Measurements from ENCODE around the gene WWC2.

The WWC2 gene

GRCh38 chr4:183284965-183285364 is 185.9 kb downstream of the WWC2 start:
- Histone ChIP-seq H3K9me3 (0 out of 2 replicates have a peak, but pooled peaks cover 6% of the 10 kb centered on the region), H3K27ac (no peak overlapping the region), H3K36me3 (peaks cover 38% of the 10 kb centered on the region), H3K4me3 (no peak overlapping the region), H3K4me1 (no peaks in the 10 kb centered on the region), H3K9ac (no peak overlapping the region), H3K27me3 (no peaks in the 10 kb centered on the region), H3K4me2 (no peak overlapping the region), H4K20me1 (no peaks in the 10 kb centered on the region)
- TF ChIP-seq Cebpa-rat (IDR thresholded peaks at IDR 0.05), result no peak

DNA sequence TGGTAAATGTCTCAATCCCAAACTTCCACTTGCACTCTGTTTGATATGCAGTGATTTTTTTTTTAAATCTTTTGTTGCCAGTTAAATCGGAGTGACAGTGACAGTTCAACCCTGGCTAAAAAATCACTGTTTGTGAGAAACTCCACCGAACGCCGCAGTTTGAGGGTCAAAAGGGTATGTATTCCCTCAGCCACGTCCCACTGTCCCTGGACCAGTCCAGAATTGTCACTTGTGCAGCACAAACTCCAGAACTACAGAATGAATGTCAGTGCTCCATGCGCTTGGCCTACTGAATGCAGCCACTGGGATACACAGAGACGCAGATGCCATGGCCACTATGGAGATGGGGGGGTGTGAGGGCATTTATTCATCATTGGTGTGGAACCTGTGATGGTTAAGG is 186.8 kb downstream of the WWC2 start:
- 0 out of 2 replicates have a peak, but pooled peaks cover 6% of the 10 kb centered on the region for H3K9me3 ChIP-seq
- H3K36me3 ChIP-seq, result peaks cover 38% of the 10 kb centered on the region
- no peak overlapping the region for H3K9ac ChIP-seq
- H3K4me2 ChIP-seq, result no peak overlapping the region
- no peak overlapping the region for H3K4me3 ChIP-seq
- no peak for TF ChIP-seq Cebpa-rat (IDR thresholded peaks at IDR 0.05)
- H3K27me3 ChIP-seq, result no peaks in the 10 kb centered on the region
- H4K20me1 ChIP-seq, result no peaks in the 10 kb centered on the region
- no peak overlapping the region for H3K27ac ChIP-seq
- no peaks in the 10 kb centered on the region for H3K4me1 ChIP-seq

- no peak overlapping the region for H3K9ac ChIP-seq
- TF ChIP-seq Cebpa-rat (IDR thresholded peaks at IDR 0.05), result no peak
Observed at GRCh38 chr4:183286590-183287308, 187.7 kb downstream of the WWC2 start.

DNA sequence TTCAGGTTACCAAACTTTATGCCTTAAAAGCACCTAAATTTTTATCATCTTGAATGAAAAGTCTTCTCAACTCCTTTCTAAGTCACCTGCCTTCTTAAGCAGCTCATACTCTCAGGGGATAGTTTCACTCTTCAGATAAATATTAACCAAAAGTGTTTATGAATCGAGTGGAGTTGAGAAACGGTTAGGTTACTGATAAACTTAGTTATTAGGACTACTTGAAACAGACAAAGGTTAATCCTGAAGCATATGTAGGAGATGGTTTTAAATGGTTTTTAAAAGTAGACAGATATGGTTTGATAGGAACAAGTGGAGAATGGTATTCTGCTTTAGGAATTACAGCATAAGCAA is 188.2 kb downstream of the WWC2 start:
- Histone ChIP-seq H3K4me1 (no peaks in the 10 kb centered on the region), H3K27ac (no peak overlapping the region), H3K9ac (no peak overlapping the region), H4K20me1 (no peaks in the 10 kb centered on the region), H3K4me2 (no peak overlapping the region), H3K9me3 (0 out of 2 replicates have a peak, but pooled peaks cover 6% of the 10 kb centered on the region), H3K36me3 (peaks cover 38% of the 10 kb centered on the region), H3K4me3 (no peak overlapping the region), H3K27me3 (no peaks in the 10 kb centered on the region)
- no peak for TF ChIP-seq Cebpa-rat (IDR thresholded peaks at IDR 0.05)

More at GRCh38 chr4:183286590-183287308, 187.7 kb downstream of the WWC2 start:
- Histone ChIP-seq H3K9me3 (0 out of 2 replicates have a peak, but pooled peaks cover 6% of the 10 kb centered on the region), H3K36me3 (peaks cover 38% of the 10 kb centered on the region), H4K20me1 (no peaks in the 10 kb centered on the region), H3K4me1 (no peaks in the 10 kb centered on the region), H3K4me2 (no peak overlapping the region), H3K4me3 (no peak overlapping the region), H3K27ac (no peak overlapping the region), H3K27me3 (no peaks in the 10 kb centered on the region)

DNA sequence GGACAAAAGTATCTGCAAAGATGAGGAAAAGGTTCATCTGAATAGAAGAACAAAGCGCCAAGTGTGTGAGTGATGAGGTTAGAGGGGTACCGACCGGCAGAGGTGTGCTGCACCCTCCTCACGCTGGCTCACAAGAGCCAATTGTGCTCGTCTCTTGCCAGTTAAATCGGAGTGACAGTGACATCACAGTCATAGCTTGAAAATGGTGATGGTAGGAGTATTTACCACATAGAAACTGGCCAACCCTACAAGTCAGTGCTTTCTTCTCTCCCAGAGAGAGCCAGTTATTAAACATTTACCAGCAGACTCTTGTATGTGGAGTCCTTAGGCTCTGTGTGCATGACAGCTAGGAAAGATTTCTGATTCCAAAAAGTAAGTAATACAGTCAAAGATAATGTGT is 188.6 kb downstream of the WWC2 start:
- H3K9ac ChIP-seq, result no peak overlapping the region
- H3K4me2 ChIP-seq, result no peak overlapping the region
- no peak for TF ChIP-seq Cebpa-rat (IDR thresholded peaks at IDR 0.05)
- H3K4me1 ChIP-seq, result no peaks in the 10 kb centered on the region
- H3K36me3 ChIP-seq, result peaks cover 36% of the 10 kb centered on the region
- no peak overlapping the region for H3K27ac ChIP-seq
- H3K27me3 ChIP-seq, result no peaks in the 10 kb centered on the region
- 0 out of 2 replicates have a peak, but pooled peaks cover 6% of the 10 kb centered on the region for H3K9me3 ChIP-seq
- no peaks in the 10 kb centered on the region for H4K20me1 ChIP-seq
- H3K4me3 ChIP-seq, result no peak overlapping the region

GRCh38 chr4:183288955-183289354 is 189.9 kb downstream of the WWC2 start:
- H3K4me2 ChIP-seq, result no peak overlapping the region
- TF ChIP-seq Cebpa-rat (IDR thresholded peaks at IDR 0.05), result no peak
- no peaks in the 10 kb centered on the region for H3K4me1 ChIP-seq
- 0 out of 2 replicates have a peak, but pooled peaks cover 6% of the 10 kb centered on the region for H3K9me3 ChIP-seq
- H3K9ac ChIP-seq, result no peak overlapping the region
- H4K20me1 ChIP-seq, result no peaks in the 10 kb centered on the region
- H3K4me3 ChIP-seq, result no peak overlapping the region
- H3K36me3 ChIP-seq, result peaks cover 33% of the 10 kb centered on the region
- H3K27ac ChIP-seq, result no peak overlapping the region
- H3K27me3 ChIP-seq, result no peaks in the 10 kb centered on the region

DNA sequence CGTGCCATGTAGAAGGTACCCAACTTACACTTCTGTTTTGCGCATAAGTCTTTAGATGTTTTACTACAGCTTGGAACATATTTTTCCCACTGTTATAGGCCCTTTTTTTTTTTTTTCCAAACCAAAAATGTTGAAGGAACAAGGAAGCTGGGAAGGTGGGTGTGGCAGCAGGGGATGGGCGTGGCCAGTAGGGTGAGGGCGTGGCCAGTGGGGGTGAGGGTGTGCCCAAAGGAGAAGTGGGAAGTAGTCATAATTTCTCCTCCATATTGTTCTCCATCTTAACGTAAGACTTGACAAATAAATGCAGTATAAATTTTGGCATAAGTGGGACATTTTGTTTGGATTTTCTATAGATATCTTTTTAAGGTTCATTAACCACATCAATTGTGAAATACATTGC is 190.6 kb downstream of the WWC2 start:
- H3K36me3 ChIP-seq, result peaks cover 27% of the 10 kb centered on the region
- no peaks in the 10 kb centered on the region for H3K27me3 ChIP-seq
- H3K9ac ChIP-seq, result no peak overlapping the region
- no peak overlapping the region for H3K4me2 ChIP-seq
- H4K20me1 ChIP-seq, result no peaks in the 10 kb centered on the region
- H3K27ac ChIP-seq, result no peak overlapping the region
- no peak for TF ChIP-seq Cebpa-rat (IDR thresholded peaks at IDR 0.05)
- H3K4me1 ChIP-seq, result no peaks in the 10 kb centered on the region
- H3K4me3 ChIP-seq, result no peak overlapping the region
- H3K9me3 ChIP-seq, result 0 out of 2 replicates have a peak, but pooled peaks cover 6% of the 10 kb centered on the region

GRCh38 chr4:183291070-183291469 is 192.0 kb downstream of the WWC2 start:
- Histone ChIP-seq H3K4me3 (no peak overlapping the region), H3K36me3 (peaks cover 30% of the 10 kb centered on the region), H4K20me1 (no peaks in the 10 kb centered on the region), H3K9me3 (0 out of 2 replicates have a peak, but pooled peaks cover 6% of the 10 kb centered on the region), H3K4me1 (no peaks in the 10 kb centered on the region), H3K27ac (no peak overlapping the region), H3K4me2 (no peak overlapping the region), H3K27me3 (no peaks in the 10 kb centered on the region), H3K9ac (no peak overlapping the region)
- TF ChIP-seq Cebpa-rat (IDR thresholded peaks at IDR 0.05), result no peak

DNA sequence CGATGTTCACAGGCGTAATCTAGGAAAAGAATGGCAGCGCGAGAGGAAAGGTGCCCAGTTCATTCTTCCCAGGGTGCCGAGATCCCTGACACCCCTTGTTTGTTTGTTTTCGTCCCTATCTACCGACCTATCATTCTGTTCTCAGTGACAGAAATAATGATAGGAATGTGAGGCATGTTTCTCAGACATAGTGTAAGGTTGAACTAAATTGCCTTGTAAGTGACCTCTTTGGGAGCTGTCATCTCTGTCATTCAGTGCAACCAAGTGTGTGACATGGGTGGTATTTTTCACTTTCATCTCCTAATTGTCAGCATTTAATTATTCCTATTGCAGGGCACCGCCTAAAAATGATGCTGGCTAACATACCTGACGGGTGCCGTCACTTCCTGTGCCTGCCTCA is 196.7 kb downstream of the WWC2 start:
- Histone ChIP-seq H3K4me1 (peaks cover 19% of the 10 kb centered on the region), H3K9me3 (no peaks in the 10 kb centered on the region), H3K9ac (no peak overlapping the region), H3K4me2 (no peak overlapping the region), H3K36me3 (peaks cover 12% of the 10 kb centered on the region; the same call in 1 of the 2 replicates), H3K4me3 (no peak overlapping the region), H3K27me3 (no peaks in the 10 kb centered on the region), H3K27ac (no peak overlapping the region), H4K20me1 (no peaks in the 10 kb centered on the region)
- no peak for TF ChIP-seq Cebpa-rat (IDR thresholded peaks at IDR 0.05)

DNA sequence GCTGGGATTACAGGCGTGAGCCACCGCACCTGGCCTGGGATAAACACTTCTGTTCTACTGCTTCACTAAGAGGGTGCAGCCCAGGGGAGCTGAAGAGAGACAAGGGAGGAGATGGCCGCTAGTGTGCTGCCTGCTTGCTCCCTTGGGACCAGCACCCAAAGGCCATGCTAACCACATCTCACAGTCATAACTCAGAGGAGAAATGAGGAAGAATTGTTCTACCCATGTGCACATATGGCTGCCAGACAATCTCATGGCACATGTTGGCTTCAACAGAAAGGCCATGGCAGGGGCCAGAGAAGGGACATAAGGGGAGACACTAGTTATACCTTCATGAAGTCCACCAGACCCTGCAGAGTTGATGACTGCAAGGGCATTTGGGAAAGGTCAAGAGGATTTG is 198.6 kb downstream of the WWC2 start:
- H3K27me3 ChIP-seq, result no peaks in the 10 kb centered on the region
- H3K4me1 ChIP-seq, result peaks cover 19% of the 10 kb centered on the region
- no peak overlapping the region for H3K27ac ChIP-seq
- H3K4me3 ChIP-seq, result no peak overlapping the region
- H4K20me1 ChIP-seq, result no peaks in the 10 kb centered on the region
- H3K36me3 ChIP-seq, result peaks cover 12% of the 10 kb centered on the region; the same call in 1 of the 2 replicates
- TF ChIP-seq Cebpa-rat (IDR thresholded peaks at IDR 0.05), result no peak
- no peak overlapping the region for H3K9ac ChIP-seq
- H3K4me2 ChIP-seq, result no peak overlapping the region
- H3K9me3 ChIP-seq, result no peaks in the 10 kb centered on the region
